ENCODE results near the gene ALAS1.
A peak's percentile ranks its signal among the peaks of the same experiment; 100 is the strongest.

ALAS1 gene

GRCh38 chr3:52194485-52195290, 3.3 kb upstream of the ALAS1 start (continued):
- TF ChIP-seq ZSCAN18 (tag by site-specific recombination; IDR thresholded peaks at IDR 0.05), result no peak

GRCh38 chr3:52195291-52195597, 2.7 kb upstream of the ALAS1 start:
- POLR2A ChIA-PET, result no interaction called here
- no peak overlapping the region for H3K27ac ChIP-seq (ENCODE audit: extremely low read depth, low read depth, low read length)
- peaks cover 1 to 12% of the 10 kb centered on the region in 2 experiments; a peak in 2 of 3 replicates for H3K36me3 ChIP-seq (ENCODE audit: control insufficient read depth in 2 of 2, insufficient read depth in 1 of 2, low read length in 2 of 2)
- CTCF ChIA-PET, result no interaction called here
- no peaks in the 10 kb centered on the region for H3K9me3 ChIP-seq (ENCODE audit: control insufficient read depth, insufficient read depth, low read depth, low read length)
- no peak overlapping the region for H3K4me3 ChIP-seq (ENCODE audit: low read depth, low read length)
- H3K4me1 ChIP-seq (ENCODE audit: control insufficient read depth, insufficient read depth, low read length), result no peaks in the 10 kb centered on the region
- TF ChIP-seq HOXD13 (CRISPR knock-in tag; IDR thresholded peaks at IDR 0.05; ENCODE audit: borderline replicate concordance) (no peak), ZNF366 (tag by site-specific recombination; conservative IDR thresholded peaks at IDR 0.05) (peak; percentile 64)

GRCh38 chr3:52195823-52196331, 2.1 kb upstream of the ALAS1 start:
- Histone ChIP-seq H3K9me3 (ENCODE audit: control insufficient read depth, insufficient read depth, low read depth, low read length) (no peaks in the 10 kb centered on the region), H3K4me1 (ENCODE audit: control insufficient read depth, insufficient read depth, low read length) (no peaks in the 10 kb centered on the region), H3K36me3 (ENCODE audit: control insufficient read depth in 2 of 2, insufficient read depth in 1 of 2, low read length in 2 of 2) (peaks cover 5 to 18% of the 10 kb centered on the region in 2 experiments; a peak in 2 of 3 replicates), H3K27ac (ENCODE audit: extremely low read depth, low read depth, low read length) (no peak overlapping the region), H3K4me3 (ENCODE audit: low read depth, low read length) (no peak overlapping the region)
- CTCF ChIA-PET, result no interaction called here
- POLR2A ChIA-PET, result no interaction called here
- no peak for TF ChIP-seq ZNF600 (tag by site-specific recombination; IDR thresholded peaks at IDR 0.05)
- TF ChIP-seq ZNF292 (tag by site-specific recombination; IDR thresholded peaks at IDR 0.05; ENCODE audit: borderline replicate concordance, low read depth), result no peak
- no peak for TF ChIP-seq PBX3 (CRISPR knock-in tag; IDR thresholded peaks at IDR 0.05)
- TF ChIP-seq ZNF510 (tag by site-specific recombination; IDR thresholded peaks at IDR 0.05; ENCODE audit: insufficient replicate concordance), result no peak
- no peak for TF ChIP-seq ZNF2 (tag by site-specific recombination; IDR thresholded peaks at IDR 0.05)

- ChIA-PET CTCF (interaction anchor here (0.6 to 0.8 kb wide), 2 partner anchors 24 to 102 kb away, joined by 3 to 6 read pairs; no protein-coding TSS in a partner anchor), POLR2A (interaction anchor here (1.0 kb wide), 1 partner anchor 42 kb away, joined by 3 read pairs; the partner anchor contains the start of gene POC1A)
- Histone ChIP-seq H3K9me3 (ENCODE audit: control insufficient read depth, insufficient read depth, low read depth, low read length) (no peaks in the 10 kb centered on the region), H3K27ac (ENCODE audit: extremely low read depth, low read depth, low read length) (no peak overlapping the region), H3K4me1 (ENCODE audit: control insufficient read depth, insufficient read depth, low read length) (no peaks in the 10 kb centered on the region), H3K36me3 (ENCODE audit: control insufficient read depth in 2 of 2, insufficient read depth in 1 of 2, low read length in 2 of 2) (peaks cover 14 to 29% of the 10 kb centered on the region in 2 experiments; a peak in 2 of 3 replicates), H3K4me3 (ENCODE audit: low read depth, low read length) (no peak overlapping the region)
- TF ChIP-seq PRDM6 (tag by site-specific recombination; IDR thresholded peaks at IDR 0.05) (no peak), ZNF10 (tag by site-specific recombination; IDR thresholded peaks at IDR 0.05) (no peak)
Observed at GRCh38 chr3:52196977-52197376, 983 bp upstream of the ALAS1 start.
